ENCODE data around the gene PVR.

DNA sequence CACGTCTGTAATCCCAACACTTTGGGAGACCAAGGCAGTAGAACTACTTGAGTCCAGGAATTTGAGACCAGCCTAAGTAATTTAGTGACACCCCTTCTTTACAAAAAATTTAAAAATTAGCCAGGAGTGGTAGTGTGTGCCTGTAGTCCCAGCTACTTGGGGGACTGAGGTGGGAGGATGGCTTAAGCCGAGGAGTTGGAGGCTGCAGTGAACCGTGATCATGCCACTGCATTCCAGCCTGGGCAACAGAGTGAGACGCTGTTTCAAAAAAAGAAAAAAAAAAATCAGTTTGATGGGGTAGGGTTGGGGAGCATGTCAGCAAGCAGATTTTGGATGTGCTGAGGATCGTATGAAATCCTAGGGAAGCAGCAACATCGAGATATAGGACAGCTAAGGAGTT is 31.8 kb downstream of the PVR start:
- TF ChIP-seq, protein P1, sequence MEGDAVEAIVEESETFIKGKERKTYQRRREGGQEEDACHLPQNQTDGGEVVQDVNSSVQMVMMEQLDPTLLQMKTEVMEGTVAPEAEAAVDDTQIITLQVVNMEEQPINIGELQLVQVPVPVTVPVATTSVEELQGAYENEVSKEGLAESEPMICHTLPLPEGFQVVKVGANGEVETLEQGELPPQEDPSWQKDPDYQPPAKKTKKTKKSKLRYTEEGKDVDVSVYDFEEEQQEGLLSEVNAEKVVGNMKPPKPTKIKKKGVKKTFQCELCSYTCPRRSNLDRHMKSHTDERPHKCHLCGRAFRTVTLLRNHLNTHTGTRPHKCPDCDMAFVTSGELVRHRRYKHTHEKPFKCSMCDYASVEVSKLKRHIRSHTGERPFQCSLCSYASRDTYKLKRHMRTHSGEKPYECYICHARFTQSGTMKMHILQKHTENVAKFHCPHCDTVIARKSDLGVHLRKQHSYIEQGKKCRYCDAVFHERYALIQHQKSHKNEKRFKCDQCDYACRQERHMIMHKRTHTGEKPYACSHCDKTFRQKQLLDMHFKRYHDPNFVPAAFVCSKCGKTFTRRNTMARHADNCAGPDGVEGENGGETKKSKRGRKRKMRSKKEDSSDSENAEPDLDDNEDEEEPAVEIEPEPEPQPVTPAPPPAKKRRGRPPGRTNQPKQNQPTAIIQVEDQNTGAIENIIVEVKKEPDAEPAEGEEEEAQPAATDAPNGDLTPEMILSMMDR (IDR thresholded peaks at IDR 0.05; ENCODE audit: low read depth, low read length, missing input control): no peak
- no peak for TF ChIP-seq TAF1 (conservative IDR thresholded peaks at IDR 0.05)
- TF ChIP-seq RAD21 (IDR thresholded peaks at IDR 0.05): no peak
- TF ChIP-seq SP1 (IDR thresholded peaks at IDR 0.05): no peak
- TF ChIP-seq RXRA (IDR thresholded peaks at IDR 0.05): no peak
- TF ChIP-seq NR2F2 (IDR thresholded peaks at IDR 0.05): no peak
- TF ChIP-seq, protein P2, sequence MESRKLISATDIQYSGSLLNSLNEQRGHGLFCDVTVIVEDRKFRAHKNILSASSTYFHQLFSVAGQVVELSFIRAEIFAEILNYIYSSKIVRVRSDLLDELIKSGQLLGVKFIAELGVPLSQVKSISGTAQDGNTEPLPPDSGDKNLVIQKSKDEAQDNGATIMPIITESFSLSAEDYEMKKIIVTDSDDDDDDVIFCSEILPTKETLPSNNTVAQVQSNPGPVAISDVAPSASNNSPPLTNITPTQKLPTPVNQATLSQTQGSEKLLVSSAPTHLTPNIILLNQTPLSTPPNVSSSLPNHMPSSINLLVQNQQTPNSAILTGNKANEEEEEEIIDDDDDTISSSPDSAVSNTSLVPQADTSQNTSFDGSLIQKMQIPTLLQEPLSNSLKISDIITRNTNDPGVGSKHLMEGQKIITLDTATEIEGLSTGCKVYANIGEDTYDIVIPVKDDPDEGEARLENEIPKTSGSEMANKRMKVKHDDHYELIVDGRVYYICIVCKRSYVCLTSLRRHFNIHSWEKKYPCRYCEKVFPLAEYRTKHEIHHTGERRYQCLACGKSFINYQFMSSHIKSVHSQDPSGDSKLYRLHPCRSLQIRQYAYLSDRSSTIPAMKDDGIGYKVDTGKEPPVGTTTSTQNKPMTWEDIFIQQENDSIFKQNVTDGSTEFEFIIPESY (IDR thresholded peaks at IDR 0.05): no peak
- TF ChIP-seq, protein P3, sequence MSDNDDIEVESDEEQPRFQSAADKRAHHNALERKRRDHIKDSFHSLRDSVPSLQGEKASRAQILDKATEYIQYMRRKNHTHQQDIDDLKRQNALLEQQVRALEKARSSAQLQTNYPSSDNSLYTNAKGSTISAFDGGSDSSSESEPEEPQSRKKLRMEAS (IDR thresholded peaks at IDR 0.05): no peak
- TF ChIP-seq, protein P4, sequence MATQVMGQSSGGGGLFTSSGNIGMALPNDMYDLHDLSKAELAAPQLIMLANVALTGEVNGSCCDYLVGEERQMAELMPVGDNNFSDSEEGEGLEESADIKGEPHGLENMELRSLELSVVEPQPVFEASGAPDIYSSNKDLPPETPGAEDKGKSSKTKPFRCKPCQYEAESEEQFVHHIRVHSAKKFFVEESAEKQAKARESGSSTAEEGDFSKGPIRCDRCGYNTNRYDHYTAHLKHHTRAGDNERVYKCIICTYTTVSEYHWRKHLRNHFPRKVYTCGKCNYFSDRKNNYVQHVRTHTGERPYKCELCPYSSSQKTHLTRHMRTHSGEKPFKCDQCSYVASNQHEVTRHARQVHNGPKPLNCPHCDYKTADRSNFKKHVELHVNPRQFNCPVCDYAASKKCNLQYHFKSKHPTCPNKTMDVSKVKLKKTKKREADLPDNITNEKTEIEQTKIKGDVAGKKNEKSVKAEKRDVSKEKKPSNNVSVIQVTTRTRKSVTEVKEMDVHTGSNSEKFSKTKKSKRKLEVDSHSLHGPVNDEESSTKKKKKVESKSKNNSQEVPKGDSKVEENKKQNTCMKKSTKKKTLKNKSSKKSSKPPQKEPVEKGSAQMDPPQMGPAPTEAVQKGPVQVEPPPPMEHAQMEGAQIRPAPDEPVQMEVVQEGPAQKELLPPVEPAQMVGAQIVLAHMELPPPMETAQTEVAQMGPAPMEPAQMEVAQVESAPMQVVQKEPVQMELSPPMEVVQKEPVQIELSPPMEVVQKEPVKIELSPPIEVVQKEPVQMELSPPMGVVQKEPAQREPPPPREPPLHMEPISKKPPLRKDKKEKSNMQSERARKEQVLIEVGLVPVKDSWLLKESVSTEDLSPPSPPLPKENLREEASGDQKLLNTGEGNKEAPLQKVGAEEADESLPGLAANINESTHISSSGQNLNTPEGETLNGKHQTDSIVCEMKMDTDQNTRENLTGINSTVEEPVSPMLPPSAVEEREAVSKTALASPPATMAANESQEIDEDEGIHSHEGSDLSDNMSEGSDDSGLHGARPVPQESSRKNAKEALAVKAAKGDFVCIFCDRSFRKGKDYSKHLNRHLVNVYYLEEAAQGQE (IDR thresholded peaks at IDR 0.05): no peak
- TF ChIP-seq, protein P5, sequence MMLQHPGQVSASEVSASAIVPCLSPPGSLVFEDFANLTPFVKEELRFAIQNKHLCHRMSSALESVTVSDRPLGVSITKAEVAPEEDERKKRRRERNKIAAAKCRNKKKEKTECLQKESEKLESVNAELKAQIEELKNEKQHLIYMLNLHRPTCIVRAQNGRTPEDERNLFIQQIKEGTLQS (IDR thresholded peaks at IDR 0.05): no peak
- TF ChIP-seq JUND (IDR thresholded peaks at IDR 0.05): no peak

Measured in liver (tissue), 3 donors.